HCT116 (cell line): ENCODE measurements around the gene PCDHGA9. TPM values are rescaled to one million over a fixed set of nuclear protein-coding genes. Genes with fewer than 3 reads are reported as not detected.

Experiments
- ATAC-seq: fragments of 200-7000 bp; cut with Tn5 transposase; 2 replicates; pipeline ENCODE4 v1.9.1; 2020; ENCODE audit warnings: mild to moderate bottlenecking, moderate library complexity
- BruUV-seq: library from RNA; stranded (reverse); fragments of 400-500 nt; replicated peaks from 2 replicates; lab custom pipeline; 2021; lab: Mats Ljungman, UMichigan
- CTCF ChIA-PET: fragments of 300-600 bp; sonication (Branson Sonifier 250); formaldehyde crosslinking; loops from one replicate; lab custom pipeline; 2021; ENCODE audit warnings: antibody characterized with exemption; lab: Charles Lee
- POLR2A ChIA-PET: fragments of 300-600, 350-600 bp; sonication (Branson Sonifier 250); formaldehyde crosslinking; loops from one replicate; lab custom pipeline; 2021; ENCODE audit warnings: antibody characterized with exemption; lab: Charles Lee
- RAD21 ChIA-PET, 2 experiments: fragments of 300-600 bp; sonication (Branson Sonifier 250); formaldehyde crosslinking; loops; one replicate each; lab custom pipeline; 2023; ENCODE audit warnings: low total read pairs in 2 of 2; ENCODE audit not compliant: uncharacterized antibody in 2 of 2, unreplicated experiment in 2 of 2, low non-redundant PET in 1 of 2; lab: Charles Lee
- DNase-seq: peaks from one replicate; pipeline ENCODE4 v3.0.0-alpha.2; 2010; ENCODE audit warnings: low read depth, low spot score
- H2AFZ ChIP-seq: fragments of 200-600 bp; shearing (Covaris generic), sonication (generic); 2 replicates; pipeline ENCODE4 v1.6.1; 2017; ENCODE audit warnings: low read depth, mixed run types, mixed read lengths, antibody characterized with exemption, low read length; ENCODE audit not compliant: poor library complexity, severe bottlenecking
- H3K27ac ChIP-seq: 2 replicates; pipeline ENCODE4 v1.5.1; 2012; ENCODE audit warnings: low read depth, low read length
- H3K27me3 ChIP-seq: fragments of 200-600 bp; sonication (generic); 2 replicates; pipeline ENCODE4 v1.6.1; 2016; ENCODE audit warnings: mixed run types, low read length, mixed read lengths; ENCODE audit not compliant: insufficient read depth
- H3K36me3 ChIP-seq, 2 experiments: fragments of 200-500 bp in 1 of 2; fragments of 200-600 bp in 1 of 2; sonication (Bioruptor generic) in 1 of 2; sonication (generic) in 1 of 2; 2 replicates each; pipeline versions ENCODE4 v1.5.1 to v1.6.1; 2014 to 2016; ENCODE audit warnings: low read length in 2 of 2, inconsistent platforms in 1 of 2, mixed read lengths in 1 of 2, mixed run types in 1 of 2; ENCODE audit not compliant: insufficient read depth in 2 of 2, control insufficient read depth in 1 of 2
- H3K4me1 ChIP-seq, 2 experiments: fragments of 200-600 bp in 1 of 2; sonication (generic) in 1 of 2; 2 replicates each; pipeline versions ENCODE4 v1.5.1 to v1.6.1; 2012 to 2017; ENCODE audit warnings: low read length in 2 of 2, inconsistent platforms in 1 of 2, mild to moderate bottlenecking in 1 of 2, mixed read lengths in 1 of 2, mixed run types in 1 of 2, moderate library complexity in 1 of 2; ENCODE audit not compliant: insufficient read depth in 2 of 2, control insufficient read depth in 1 of 2
- H3K4me2 ChIP-seq: fragments of 200-600 bp; sonication (generic); 2 replicates; pipeline ENCODE4 v1.6.1; 2017; ENCODE audit warnings: mixed run types, low read length, mixed read lengths
- H3K4me3 ChIP-seq, 2 experiments: fragments of 200-600 bp in 1 of 2; sonication (generic) in 1 of 2; replicated peaks in 1 of 2; 2 replicates each; pipeline ENCODE4 v1.5.1; 2011 to 2016; ENCODE audit warnings: low read length in 2 of 2, control low read depth in 1 of 2, low read depth in 1 of 2, mild to moderate bottlenecking in 1 of 2, mixed read lengths in 1 of 2, mixed run types in 1 of 2
- H3K79me2 ChIP-seq: fragments of 200-600 bp; sonication (generic); 2 replicates; pipeline ENCODE4 v1.6.1; 2017; ENCODE audit warnings: mild to moderate bottlenecking, mixed run types, low read length, moderate library complexity, mixed read lengths; ENCODE audit not compliant: insufficient read depth
- H3K9ac ChIP-seq: fragments of 200-600 bp; sonication (generic); 2 replicates; pipeline ENCODE4 v1.6.1; 2016; ENCODE audit warnings: low read length, mixed read lengths
- H3K9me2 ChIP-seq: fragments of 200-600 bp; sonication (generic), shearing (Covaris generic); 2 replicates; pipeline ENCODE4 v1.6.1; 2017; ENCODE audit warnings: mixed run types, mild to moderate bottlenecking, moderate library complexity; ENCODE audit not compliant: insufficient read depth
- H3K9me3 ChIP-seq, 2 experiments: fragments of 200-500 bp in 1 of 2; fragments of 200-600 bp in 1 of 2; sonication (Bioruptor generic) in 1 of 2; sonication (generic) in 1 of 2; 2 replicates each; pipeline ENCODE4 v1.6.1; 2014 to 2017; ENCODE audit warnings: low read length in 2 of 2, mixed read lengths in 2 of 2, inconsistent platforms in 1 of 2, low read depth in 1 of 2, mild to moderate bottlenecking in 1 of 2, mixed run types in 1 of 2, moderate library complexity in 1 of 2; ENCODE audit not compliant: control insufficient read depth in 1 of 2, insufficient read depth in 1 of 2
- H4K20me1 ChIP-seq: fragments of 200-600 bp; sonication (generic), shearing (Covaris generic); 2 replicates; pipeline ENCODE4 v1.6.1; 2017; ENCODE audit warnings: mixed run types, mild to moderate bottlenecking, moderate library complexity; ENCODE audit not compliant: insufficient read depth
- ELF1 ChIP-seq: IDR thresholded peaks from 2 replicates; pipeline ENCODE4 v1.6.1; 2012; ENCODE audit warnings: low read depth, borderline replicate concordance
- JUND ChIP-seq: IDR thresholded peaks from 2 replicates; pipeline ENCODE4 v1.6.1; 2012
- POLR2A ChIP-seq: IDR thresholded peaks from 2 replicates; pipeline ENCODE4 v1.7.0; 2011; ENCODE audit warnings: borderline replicate concordance; ENCODE audit not compliant: insufficient read depth, insufficient read length; ENCODE audit errors: extremely low read depth
- POLR2AphosphoS5 ChIP-seq: IDR thresholded peaks from 2 replicates; pipeline ENCODE4 v1.6.1; 2011; ENCODE audit warnings: mild to moderate bottlenecking, low read depth, low read length, moderate library complexity
- RAD21 ChIP-seq: IDR thresholded peaks from 2 replicates; pipeline ENCODE4 v1.6.1; 2012; ENCODE audit warnings: low read depth, mild to moderate bottlenecking
- SIN3A ChIP-seq: IDR thresholded peaks from 2 replicates; pipeline ENCODE4 v1.6.1; 2012; ENCODE audit warnings: low read depth
- TCF7L2 ChIP-seq: IDR thresholded peaks from 2 replicates; pipeline ENCODE4 v1.7.0; 2011; ENCODE audit warnings: borderline replicate concordance, inconsistent platforms; ENCODE audit not compliant: insufficient read depth, insufficient read length; ENCODE audit errors: extremely low read depth
- intact Hi-C: fragments of 100-400 bp; cut with micrococcal nuclease; formaldehyde crosslinking; loops from 2 replicates; pipeline ENCODE4 v1.10.0; 2022
- total RNA-seq: library from RNA; stranded (reverse); gene quantifications from one replicate; pipeline ENCODE4 v1.2.1, GENCODE V29; 2021; ENCODE audit not compliant: unreplicated experiment
- TF ChIP-seq, protein P1 (sequence below): IDR thresholded peaks from 2 replicates; pipeline ENCODE4 v1.6.1; 2012
- TF ChIP-seq, protein P2 (sequence below): IDR thresholded peaks from 2 replicates; pipeline ENCODE4 v1.6.1; 2011; ENCODE audit warnings: mild to moderate bottlenecking, low read length, moderate library complexity; ENCODE audit not compliant: insufficient replicate concordance; ENCODE audit errors: extremely low read depth
- TF ChIP-seq, protein P3 (sequence below): IDR thresholded peaks from 2 replicates; pipeline ENCODE4 v1.6.1; 2012
- TF ChIP-seq, protein P4 (sequence below), 3 experiments: fragments of 200-600 bp in 1 of 3; sonication (generic) in 1 of 3; IDR thresholded peaks in 2 of 3; conservative IDR thresholded peaks in 1 of 3; 2 replicates each; pipeline ENCODE4 v1.5.1; 2012 to 2017; ENCODE audit warnings: low read depth in 2 of 3, low read length in 2 of 3, antibody characterized with exemption in 1 of 3, borderline replicate concordance in 1 of 3, control low read depth in 1 of 3, mild to moderate bottlenecking in 1 of 3, mixed read lengths in 1 of 3, mixed run types in 1 of 3, moderate library complexity in 1 of 3; ENCODE audit not compliant: insufficient read depth in 1 of 3

PCDHGA9 gene
- total RNA-seq, 1 experiment from 2014 or later = 0.34 TPM

DNA sequence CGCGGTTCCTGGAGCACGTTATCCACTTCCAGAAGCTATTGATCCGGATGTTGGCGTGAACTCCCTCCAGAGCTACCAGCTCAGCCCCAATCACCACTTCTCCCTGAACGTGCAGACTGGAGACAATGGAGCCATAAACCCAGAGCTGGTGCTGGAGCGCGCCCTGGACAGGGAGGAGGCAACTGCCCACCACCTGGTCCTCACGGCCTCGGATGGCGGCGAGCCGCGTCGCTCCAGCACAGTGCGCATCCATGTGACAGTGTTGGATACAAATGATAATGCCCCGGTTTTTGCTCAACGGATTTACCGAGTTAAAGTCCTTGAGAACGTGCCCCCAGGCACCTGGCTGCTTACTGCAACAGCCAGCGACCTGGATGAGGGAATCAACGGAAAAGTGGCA, 809 bp downstream of the PCDHGA9 start:
- Histone ChIP-seq H3K4me2 (no peak overlapping the region), H2AFZ (no peak overlapping the region), H3K4me3 (no peak overlapping the region), H3K4me1 (no peaks in the 10 kb centered on the region), H3K9me2 (no peaks in the 10 kb centered on the region), H4K20me1 (no peaks in the 10 kb centered on the region), H3K9me3 (no peaks in the 10 kb centered on the region; a peak in 1 of 4 replicates), H3K79me2 (no peaks in the 10 kb centered on the region), H3K27me3 (no peaks in the 10 kb centered on the region), H3K9ac (no peak overlapping the region), H3K27ac (no peak overlapping the region), H3K36me3 (no peaks in the 10 kb centered on the region)
- TF ChIP-seq RAD21 (no peak), ELF1 (no peak), TCF7L2 (no peak), POLR2A (no peak), POLR2AphosphoS5 (no peak), SIN3A (no peak), JUND (no peak)
- TF ChIP-seq, protein P1, sequence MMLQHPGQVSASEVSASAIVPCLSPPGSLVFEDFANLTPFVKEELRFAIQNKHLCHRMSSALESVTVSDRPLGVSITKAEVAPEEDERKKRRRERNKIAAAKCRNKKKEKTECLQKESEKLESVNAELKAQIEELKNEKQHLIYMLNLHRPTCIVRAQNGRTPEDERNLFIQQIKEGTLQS = no peak
- TF ChIP-seq, protein P2, sequence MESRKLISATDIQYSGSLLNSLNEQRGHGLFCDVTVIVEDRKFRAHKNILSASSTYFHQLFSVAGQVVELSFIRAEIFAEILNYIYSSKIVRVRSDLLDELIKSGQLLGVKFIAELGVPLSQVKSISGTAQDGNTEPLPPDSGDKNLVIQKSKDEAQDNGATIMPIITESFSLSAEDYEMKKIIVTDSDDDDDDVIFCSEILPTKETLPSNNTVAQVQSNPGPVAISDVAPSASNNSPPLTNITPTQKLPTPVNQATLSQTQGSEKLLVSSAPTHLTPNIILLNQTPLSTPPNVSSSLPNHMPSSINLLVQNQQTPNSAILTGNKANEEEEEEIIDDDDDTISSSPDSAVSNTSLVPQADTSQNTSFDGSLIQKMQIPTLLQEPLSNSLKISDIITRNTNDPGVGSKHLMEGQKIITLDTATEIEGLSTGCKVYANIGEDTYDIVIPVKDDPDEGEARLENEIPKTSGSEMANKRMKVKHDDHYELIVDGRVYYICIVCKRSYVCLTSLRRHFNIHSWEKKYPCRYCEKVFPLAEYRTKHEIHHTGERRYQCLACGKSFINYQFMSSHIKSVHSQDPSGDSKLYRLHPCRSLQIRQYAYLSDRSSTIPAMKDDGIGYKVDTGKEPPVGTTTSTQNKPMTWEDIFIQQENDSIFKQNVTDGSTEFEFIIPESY = no peak
- TF ChIP-seq, protein P3, sequence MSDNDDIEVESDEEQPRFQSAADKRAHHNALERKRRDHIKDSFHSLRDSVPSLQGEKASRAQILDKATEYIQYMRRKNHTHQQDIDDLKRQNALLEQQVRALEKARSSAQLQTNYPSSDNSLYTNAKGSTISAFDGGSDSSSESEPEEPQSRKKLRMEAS = no peak
- TF ChIP-seq, protein P4, sequence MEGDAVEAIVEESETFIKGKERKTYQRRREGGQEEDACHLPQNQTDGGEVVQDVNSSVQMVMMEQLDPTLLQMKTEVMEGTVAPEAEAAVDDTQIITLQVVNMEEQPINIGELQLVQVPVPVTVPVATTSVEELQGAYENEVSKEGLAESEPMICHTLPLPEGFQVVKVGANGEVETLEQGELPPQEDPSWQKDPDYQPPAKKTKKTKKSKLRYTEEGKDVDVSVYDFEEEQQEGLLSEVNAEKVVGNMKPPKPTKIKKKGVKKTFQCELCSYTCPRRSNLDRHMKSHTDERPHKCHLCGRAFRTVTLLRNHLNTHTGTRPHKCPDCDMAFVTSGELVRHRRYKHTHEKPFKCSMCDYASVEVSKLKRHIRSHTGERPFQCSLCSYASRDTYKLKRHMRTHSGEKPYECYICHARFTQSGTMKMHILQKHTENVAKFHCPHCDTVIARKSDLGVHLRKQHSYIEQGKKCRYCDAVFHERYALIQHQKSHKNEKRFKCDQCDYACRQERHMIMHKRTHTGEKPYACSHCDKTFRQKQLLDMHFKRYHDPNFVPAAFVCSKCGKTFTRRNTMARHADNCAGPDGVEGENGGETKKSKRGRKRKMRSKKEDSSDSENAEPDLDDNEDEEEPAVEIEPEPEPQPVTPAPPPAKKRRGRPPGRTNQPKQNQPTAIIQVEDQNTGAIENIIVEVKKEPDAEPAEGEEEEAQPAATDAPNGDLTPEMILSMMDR (IDR thresholded peaks at IDR 0.05 in 2 of 3, conservative IDR thresholded peaks at IDR 0.05 in 1 of 3; ENCODE audit: borderline replicate concordance in 1 of 3, insufficient read depth in 1 of 3, low read depth in 2 of 3, low read length in 2 of 3) = no peak
- no peak for DNase-seq
- no peak for ATAC-seq
- intact Hi-C loops = no loop called here
- CTCF ChIA-PET = interaction anchor here (0.7 kb wide), 1 partner anchor 83 kb away, joined by 3 read pairs; the partner anchor contains the start of gene TAF7
- no TSS peak for BruUV-seq
- RAD21 ChIA-PET = no interaction called here
- POLR2A ChIA-PET = no interaction called here
